AG04449 (cell line): Measurements from ENCODE around the gene OAT.

Experiments
- CTCF ChIA-PET: fragments of 350-600 bp; formaldehyde crosslinking; extraction: SDS; loops from one replicate; lab custom pipeline; 2021; ENCODE audit warnings: antibody characterized with exemption; lab: Yijun Ruan, JAX
- POLR2A ChIA-PET: fragments of 400-600, 350-600 bp; formaldehyde crosslinking; extraction: SDS; loops from one replicate; lab custom pipeline; 2020; ENCODE audit warnings: antibody characterized with exemption, inconsistent platforms; lab: Yijun Ruan, JAX
- DNase-seq: peaks from one replicate; pipeline ENCODE4 v3.0.0-alpha.2; 2010; ENCODE audit warnings: low read depth, low spot score
- H3K4me3 ChIP-seq: 2 replicates; pipeline ENCODE4 v1.5.1; 2011; ENCODE audit warnings: low read depth, mild to moderate bottlenecking, control low read depth, low read length
- CTCF ChIP-seq: IDR thresholded peaks from one replicate; pipeline ENCODE4 v1.5.1; 2011; ENCODE audit warnings: mild to moderate bottlenecking, moderate library complexity, low read length, control low read depth, inconsistent platforms; ENCODE audit not compliant: insufficient read depth; ENCODE audit errors: missing control alignments

OAT gene

DNA sequence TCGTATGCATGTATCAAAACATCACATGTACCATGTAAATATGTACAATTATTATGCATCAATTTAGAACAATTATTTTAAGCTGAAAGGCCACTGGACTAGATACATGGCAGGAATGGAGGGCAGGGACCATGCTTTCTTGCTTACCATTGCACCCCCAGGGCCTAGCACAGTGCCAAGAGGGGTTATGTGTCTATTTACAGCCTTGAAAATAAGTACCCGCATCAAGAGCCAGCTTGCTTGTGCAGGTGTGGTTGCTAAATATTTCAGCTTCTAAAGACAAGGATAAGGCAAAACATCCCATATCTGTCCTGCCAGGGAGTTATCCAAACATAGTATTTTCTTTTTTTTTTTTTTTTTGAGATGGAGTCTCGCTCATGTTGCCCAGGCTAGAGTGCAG is 14.7 kb upstream of the OAT start:
- POLR2A ChIA-PET = interaction anchor here (1.4 kb wide), 1 partner anchor 14 kb away, joined by 5 read pairs; no protein-coding TSS in a partner anchor
- CTCF ChIA-PET = interaction anchor here (0.9 kb wide), 1 partner anchor 28 kb away, joined by 3 read pairs; the partner anchor contains the start of gene LHPP
- no peak overlapping the region for H3K4me3 ChIP-seq
- no peak for TF ChIP-seq CTCF
- no peak for DNase-seq

DNA sequence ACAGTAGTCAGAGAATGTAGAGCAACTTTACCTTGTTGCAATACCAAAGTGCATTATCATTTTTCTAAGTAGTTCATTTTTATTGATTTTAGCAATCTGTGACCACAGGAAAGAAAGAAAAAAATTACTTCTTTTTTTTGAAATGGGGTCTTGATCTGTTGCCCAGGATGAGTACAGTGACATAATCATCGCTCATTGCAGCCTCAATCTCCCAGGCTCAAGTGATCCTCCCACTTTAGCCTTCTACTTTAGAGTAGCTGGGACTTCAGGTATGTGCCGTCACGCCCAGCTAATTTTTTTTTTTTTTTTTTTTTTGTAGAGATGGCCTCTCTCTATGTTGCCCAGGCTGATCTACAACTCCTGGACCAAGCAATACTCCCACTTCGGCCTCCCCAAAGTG is 11.4 kb upstream of the OAT start:
- no peak for DNase-seq
- ChIA-PET POLR2A (interaction anchor here (0.9 kb wide), 1 partner anchor 11 kb away, joined by 4 read pairs; no protein-coding TSS in a partner anchor), CTCF (no interaction called here)
- TF ChIP-seq CTCF = no peak
- no peak overlapping the region for H3K4me3 ChIP-seq

DNA sequence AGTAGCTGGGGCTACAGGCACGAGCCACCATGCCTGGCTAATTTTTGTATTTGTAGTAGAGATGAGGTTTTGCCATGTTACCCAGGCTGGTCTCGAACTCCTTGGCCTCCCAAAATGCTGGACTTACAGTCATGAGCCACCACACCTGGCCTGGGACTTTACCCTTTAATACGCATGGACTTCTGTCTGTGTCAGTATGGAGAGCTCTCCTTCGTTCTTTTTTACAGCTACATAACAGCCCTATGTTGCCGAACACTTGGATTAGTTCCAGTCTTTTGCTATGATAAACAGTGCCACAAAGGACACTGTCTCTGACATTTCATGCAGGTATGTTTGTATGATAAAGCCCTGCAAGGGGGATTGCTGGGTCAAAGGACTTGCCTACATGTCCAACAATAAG is 10.9 kb upstream of the OAT start:
- ChIA-PET CTCF (no interaction called here), POLR2A (no interaction called here)
- no peak for TF ChIP-seq CTCF

GRCh38 chr10:124428207-124428777 is 9.6 kb upstream of the OAT start:
- TF ChIP-seq CTCF = no peak
- DNase-seq = no peak
- POLR2A ChIA-PET = interaction anchor here (0.9 kb wide), 1 partner anchor 9 kb away, joined by 6 read pairs; the partner anchor contains the start of gene OAT
- CTCF ChIA-PET = interaction anchor here (0.7 to 1.1 kb wide), 4 partner anchors 9 to 36 kb away, joined by 3 read pairs; partner anchors contain the start of genes LHPP and OAT
- H3K4me3 ChIP-seq = no peak overlapping the region

More for the DNA sequence above, 10.9 kb upstream of the OAT start:
- no peak overlapping the region for H3K4me3 ChIP-seq
- DNase-seq = no peak

- no peak overlapping the region for H3K4me3 ChIP-seq
- TF ChIP-seq CTCF = no peak
- no peak for DNase-seq
- ChIA-PET POLR2A (no interaction called here), CTCF (no interaction called here)
Measured at GRCh38 chr10:124425227-124425962, 6.7 kb upstream of the OAT start.

GRCh38 chr10:124423813-124424212 is 5.1 kb upstream of the OAT start:
- H3K4me3 ChIP-seq = no peak overlapping the region
- ChIA-PET POLR2A (no interaction called here), CTCF (no interaction called here)
- no peak for TF ChIP-seq CTCF
- no peak for DNase-seq
